GM10266 (cell line): ENCODE measurements around the gene SMYD3.

Source experiments
- DNase-seq: peaks from one replicate; pipeline ENCODE4 v3.0.0; 2012; ENCODE audit errors: extremely low spot score
- CTCF ChIP-seq: IDR thresholded peaks from 2 replicates; pipeline ENCODE4 v1.5.1; 2012; ENCODE audit warnings: mild to moderate bottlenecking, low read depth; ENCODE audit not compliant: control insufficient read depth, insufficient read depth; ENCODE audit errors: missing control alignments

Gene SMYD3

DNA sequence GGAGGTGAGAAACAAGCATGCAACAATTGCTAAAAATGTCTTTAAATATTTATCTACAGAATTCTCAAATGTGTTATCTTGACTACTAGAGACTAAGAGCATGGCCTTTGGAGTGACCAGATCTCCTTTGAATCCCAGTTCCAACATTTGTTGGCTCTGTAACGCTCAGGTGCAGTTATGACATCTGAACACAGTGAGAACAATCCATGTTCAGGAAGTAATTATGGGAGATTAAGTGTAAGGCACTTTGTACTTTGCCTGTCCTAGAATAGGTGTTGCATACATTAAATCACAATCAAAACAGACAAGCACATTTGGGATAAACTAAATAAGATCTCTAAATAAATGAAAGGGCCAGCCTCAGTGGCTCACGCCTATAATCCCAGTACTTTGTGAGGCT is 454.5 kb downstream of the SMYD3 start:
- no peak for TF ChIP-seq CTCF
- no peak for DNase-seq

DNA sequence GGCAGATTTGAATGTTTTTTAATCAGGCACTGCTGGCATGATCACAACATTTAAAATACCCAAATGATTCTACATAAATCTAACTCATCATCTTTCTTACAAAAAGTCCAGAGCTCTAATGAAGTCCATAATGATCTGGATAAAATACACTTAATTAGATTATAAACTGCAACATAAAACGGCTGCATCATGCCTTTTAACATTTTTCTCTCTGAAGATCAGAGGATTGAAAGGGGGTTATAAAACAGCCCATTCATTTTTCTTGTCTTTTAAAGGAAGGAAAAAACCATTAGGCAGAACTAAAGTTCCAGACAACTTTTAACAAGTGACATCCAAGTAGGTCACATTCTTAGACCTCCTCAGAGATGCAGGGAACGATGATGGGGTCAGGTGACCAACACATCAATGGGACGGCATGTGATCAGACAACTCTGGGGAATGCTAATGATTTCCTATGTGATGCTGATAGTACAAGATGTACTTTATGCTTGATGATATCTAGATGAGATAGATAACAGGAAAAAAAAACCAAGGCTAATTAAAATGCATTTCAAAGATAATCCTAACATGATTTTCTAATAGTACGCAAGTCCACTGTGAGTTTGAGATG is 455.1 kb downstream of the SMYD3 start:
- DNase-seq: no peak
- no peak for TF ChIP-seq CTCF

DNA sequence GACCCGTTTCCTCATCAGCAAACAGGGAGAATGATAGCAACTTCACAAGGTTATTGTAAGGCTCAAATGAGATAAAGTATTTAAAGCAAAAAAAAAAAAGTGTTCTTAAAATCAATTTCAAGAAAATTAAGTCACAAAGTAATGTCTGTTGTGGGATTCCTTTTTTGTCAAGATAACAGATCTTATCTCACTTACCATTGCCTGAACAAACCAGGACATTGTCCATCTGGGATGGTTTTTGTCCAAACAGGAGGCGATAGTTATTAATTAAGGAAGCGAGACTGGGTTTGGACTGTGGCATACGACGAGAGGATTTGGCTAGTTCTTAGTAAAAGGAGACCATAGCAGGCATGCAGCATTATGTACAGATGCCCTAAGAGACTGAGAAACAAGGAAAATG is 458.4 kb downstream of the SMYD3 start:
- no peak for TF ChIP-seq CTCF
- DNase-seq: no peak

- TF ChIP-seq CTCF: no peak
- no peak for DNase-seq
Observed at GRCh38 chr1:246043556-246043955, 463.5 kb downstream of the SMYD3 start.

- no peak for DNase-seq
- no peak for TF ChIP-seq CTCF
Observed at GRCh38 chr1:246041360-246041759, 465.7 kb downstream of the SMYD3 start.

GRCh38 chr1:246040200-246040890 is 466.7 kb downstream of the SMYD3 start:
- DNase-seq: no peak
- TF ChIP-seq CTCF: no peak

DNA sequence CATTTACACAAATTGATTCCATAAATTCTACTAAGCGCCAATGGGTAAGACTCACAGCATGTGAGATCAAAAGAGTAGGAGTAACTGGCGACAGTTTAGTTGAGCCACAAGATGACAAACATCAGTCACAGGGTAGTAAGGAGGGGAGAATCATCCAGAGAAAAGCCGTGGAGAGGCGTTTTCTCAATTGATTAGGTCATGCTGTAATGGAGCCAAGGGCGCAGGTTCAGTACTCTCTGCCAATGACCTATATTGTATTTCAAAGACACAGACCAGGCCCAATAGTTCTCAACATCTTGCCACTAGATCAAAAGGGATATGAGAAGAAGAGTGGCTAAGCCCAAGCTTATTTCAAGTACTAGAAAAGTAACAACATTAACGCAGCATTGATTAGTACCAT is 467.5 kb downstream of the SMYD3 start:
- no peak for TF ChIP-seq CTCF
- no peak for DNase-seq
